Smooth muscle cell (in vitro differentiated cells): ENCODE results near the gene MAGEH1. TPM values are rescaled to one million over a fixed set of nuclear protein-coding genes. Genes with fewer than 3 reads are reported as not detected.

Experiments used
- DNase-seq: peaks from one replicate; lab custom pipeline; 2025; ENCODE audit not compliant: unreplicated experiment; lab: John Stamatoyannopoulos, UW
- H2AFZ ChIP-seq: fragments of 200-600 bp; sonication (generic); 2 replicates; pipeline ENCODE4 v1.6.0; 2016; ENCODE audit warnings: antibody characterized with exemption, low read depth, mild to moderate bottlenecking
- H3F3A ChIP-seq: fragments of 200-600 bp; sonication (generic); 2 replicates; pipeline ENCODE4 v1.6.0; 2017; ENCODE audit warnings: antibody characterized with exemption, low read depth
- H3K27ac ChIP-seq: fragments of 200-600 bp; sonication (generic); 2 replicates; pipeline ENCODE4 v1.5.1; 2016; ENCODE audit warnings: low read depth, mild to moderate bottlenecking
- H3K27me3 ChIP-seq: fragments of 200-600 bp; sonication (generic); 2 replicates; pipeline ENCODE4 v1.6.1; 2016; ENCODE audit warnings: low read depth, mild to moderate bottlenecking
- H3K36me3 ChIP-seq: fragments of 200-600 bp; sonication (generic); 2 replicates; pipeline ENCODE4 v1.5.1; 2016; ENCODE audit warnings: low read depth
- H3K4me1 ChIP-seq: fragments of 200-600 bp; sonication (generic); 2 replicates; pipeline ENCODE4 v1.5.1; 2016; ENCODE audit warnings: low read depth
- H3K4me2 ChIP-seq: fragments of 200-600 bp; sonication (generic); 2 replicates; pipeline ENCODE4 v1.6.0; 2016; ENCODE audit warnings: mild to moderate bottlenecking
- H3K4me3 ChIP-seq: fragments of 200-600 bp; sonication (generic); 2 replicates; pipeline ENCODE4 v1.5.1; 2016; ENCODE audit warnings: mild to moderate bottlenecking
- H3K79me2 ChIP-seq: fragments of 200-600 bp; sonication (generic); 2 replicates; pipeline ENCODE4 v1.6.0; 2016; ENCODE audit warnings: low read depth, mild to moderate bottlenecking
- H3K9ac ChIP-seq: fragments of 200-600 bp; sonication (generic); 2 replicates; pipeline ENCODE4 v1.6.0; 2016; ENCODE audit warnings: low read depth
- H3K9me3 ChIP-seq: fragments of 200-600 bp; sonication (generic); replicated peaks from 2 replicates; pipeline ENCODE4 v1.5.1; 2016; ENCODE audit warnings: low read depth
- H4K20me1 ChIP-seq: fragments of 200-600 bp; sonication (generic); 2 replicates; pipeline ENCODE4 v1.6.0; 2016; ENCODE audit warnings: low read depth
- CTCF ChIP-seq: fragments of 200-600 bp; sonication (generic); IDR thresholded peaks from 2 replicates; pipeline ENCODE4 v1.5.1; 2017; ENCODE audit warnings: borderline replicate concordance, mild to moderate bottlenecking, antibody characterized with exemption; ENCODE audit not compliant: insufficient read depth, poor library complexity, severe bottlenecking
- WGBS: methylation state at CpG from one replicate; pipeline ENCODE4 v1.1.7; 2016; ENCODE audit warnings: low lambda C conversion rate; 5-methylcytosine and 5-hydroxymethylcytosine counted together
- microRNA-seq: library from miRNA; unstranded; fragments of <30 nt; microRNA quantifications from one replicate; pipeline ENCODE4, GENCODE V29; 2016; ENCODE audit warnings: borderline number of aligned reads
- polyA plus RNA-seq: library from polyadenylated mRNA; unstranded; fragments of >200 nt; fragmentation: Nextera tagmentation; extraction: Ambion mirVana; gene quantifications from 2 replicates; pipeline ENCODE4 v1.2.1, GENCODE V29; 2016
- small RNA-seq: library from RNA; depleted of rRNA; stranded (forward); fragments of <200 nt; gene quantifications from one replicate; pipeline ENCODE3, GENCODE V24; 2014
- total RNA-seq: library from RNA; depleted of rRNA; stranded (reverse); fragments of >200 nt; gene quantifications from 2 replicates; pipeline ENCODE4 v1.2.3, GENCODE V29; 2014

MAGEH1 gene
- total and polyA plus RNA-seq, 2 experiments from 2014 or later: 81.3 to 95.8 TPM

GRCh38 chrX:55490974-55491373 lies 39.0 kb downstream of the MAGEH1 start:
- H3K9ac ChIP-seq: no peak overlapping the region
- H3K9me3 ChIP-seq: no peaks in the 10 kb centered on the region
- no peaks in the 10 kb centered on the region for H3K4me1 ChIP-seq
- TF ChIP-seq CTCF: no peak
- WGBS: 69% methylated on average over 4 of the region's 4 CpGs
- no peaks in the 10 kb centered on the region for H3K79me2 ChIP-seq
- no peak for DNase-seq
- no peak overlapping the region for H2AFZ ChIP-seq
- no peaks in the 10 kb centered on the region for H3K36me3 ChIP-seq
- H3K4me3 ChIP-seq: no peak overlapping the region
- H3K27ac ChIP-seq: no peak overlapping the region
- H3F3A ChIP-seq: no peaks in the 10 kb centered on the region
- no peaks in the 10 kb centered on the region for H3K27me3 ChIP-seq
- H4K20me1 ChIP-seq: no peaks in the 10 kb centered on the region
- H3K4me2 ChIP-seq: no peak overlapping the region

Small RNA genes lying within 50 kb of the gene (microRNA-seq; reads per million reads assigned to microRNA genes)
- not detected for gene MIR4536-1
- not detected for gene MIR4536-2

Small RNA genes lying within 50 kb of the gene (small RNA-seq; reads per million reads assigned to genes)
- gene MIR4536-2: not detected

Other genes starting within 250 kb of the MAGEH1 start
- not detected in 2 replicates for gene PAGE5, start 231.8 kb upstream of the MAGEH1 start, total RNA-seq
- not detected in 2 replicates for gene PAGE5, start 231.8 kb upstream of the MAGEH1 start, polyA plus RNA-seq
- gene PAGE3, start 187.2 kb upstream of the MAGEH1 start, total RNA-seq: not detected in 2 replicates
- gene PAGE3, start 187.2 kb upstream of the MAGEH1 start, polyA plus RNA-seq: not detected in 2 replicates
- gene USP51, start 37.7 kb downstream of the MAGEH1 start, total RNA-seq: 1.2 and 1.7 TPM in 2 replicates
- 0.37 and 1.5 TPM in 2 replicates for gene USP51, start 37.7 kb downstream of the MAGEH1 start, polyA plus RNA-seq
- gene FOXR2, start 171.3 kb downstream of the MAGEH1 start, total RNA-seq: not detected in 2 replicates
- not detected in 2 replicates for gene FOXR2, start 171.3 kb downstream of the MAGEH1 start, polyA plus RNA-seq